NT2/D1 (cell line): Measurements from ENCODE around the gene VAMP5.
A peak's percentile ranks its signal among the peaks of the same experiment; 100 is the strongest.
"Not testable (repeated sequence)": the region's sequence is repeated elsewhere in the genome, so short reads cannot be mapped to it uniquely, and the experiment has no call there.

ENCODE experiments used
- DNase-seq: peaks from one replicate; pipeline ENCODE4 v3.0.0-alpha.2; 2011; ENCODE audit warnings: low read depth, low spot score
- H3K27me3 ChIP-seq: 2 replicates; pipeline ENCODE4 v1.6.0; 2011; ENCODE audit warnings: mild to moderate bottlenecking; ENCODE audit not compliant: insufficient read length, insufficient read depth
- H3K36me3 ChIP-seq: 2 replicates; pipeline ENCODE4 v1.6.1; 2011; ENCODE audit warnings: mild to moderate bottlenecking, low read length, mixed read lengths; ENCODE audit not compliant: insufficient read depth, insufficient read length
- H3K4me1 ChIP-seq: 2 replicates; pipeline ENCODE4 v1.5.1; 2011; ENCODE audit not compliant: insufficient read depth, insufficient read length
- H3K4me3 ChIP-seq: 2 replicates; pipeline ENCODE4 v1.5.1; 2011; ENCODE audit warnings: low read depth; ENCODE audit not compliant: insufficient read length
- H3K9ac ChIP-seq: 2 replicates; pipeline ENCODE4 v1.6.0; 2011; ENCODE audit warnings: low read depth; ENCODE audit not compliant: insufficient read length
- H3K9me3 ChIP-seq: 2 replicates; pipeline ENCODE4 v1.5.1; 2011; ENCODE audit warnings: mild to moderate bottlenecking, low read length; ENCODE audit not compliant: insufficient read depth
- SUZ12 ChIP-seq: IDR thresholded peaks from 2 replicates; pipeline ENCODE4 v1.6.1; 2011; ENCODE audit not compliant: insufficient read length, insufficient read depth; ENCODE audit errors: extremely low read depth
- YY1 ChIP-seq: IDR thresholded peaks from 2 replicates; pipeline ENCODE4 v1.6.1; 2011; ENCODE audit not compliant: insufficient read length, insufficient read depth
- ZNF274 ChIP-seq: IDR thresholded peaks from 2 replicates; pipeline ENCODE4 v1.6.1; 2011; ENCODE audit warnings: mild to moderate bottlenecking, low read depth, low read length

Gene VAMP5

DNA sequence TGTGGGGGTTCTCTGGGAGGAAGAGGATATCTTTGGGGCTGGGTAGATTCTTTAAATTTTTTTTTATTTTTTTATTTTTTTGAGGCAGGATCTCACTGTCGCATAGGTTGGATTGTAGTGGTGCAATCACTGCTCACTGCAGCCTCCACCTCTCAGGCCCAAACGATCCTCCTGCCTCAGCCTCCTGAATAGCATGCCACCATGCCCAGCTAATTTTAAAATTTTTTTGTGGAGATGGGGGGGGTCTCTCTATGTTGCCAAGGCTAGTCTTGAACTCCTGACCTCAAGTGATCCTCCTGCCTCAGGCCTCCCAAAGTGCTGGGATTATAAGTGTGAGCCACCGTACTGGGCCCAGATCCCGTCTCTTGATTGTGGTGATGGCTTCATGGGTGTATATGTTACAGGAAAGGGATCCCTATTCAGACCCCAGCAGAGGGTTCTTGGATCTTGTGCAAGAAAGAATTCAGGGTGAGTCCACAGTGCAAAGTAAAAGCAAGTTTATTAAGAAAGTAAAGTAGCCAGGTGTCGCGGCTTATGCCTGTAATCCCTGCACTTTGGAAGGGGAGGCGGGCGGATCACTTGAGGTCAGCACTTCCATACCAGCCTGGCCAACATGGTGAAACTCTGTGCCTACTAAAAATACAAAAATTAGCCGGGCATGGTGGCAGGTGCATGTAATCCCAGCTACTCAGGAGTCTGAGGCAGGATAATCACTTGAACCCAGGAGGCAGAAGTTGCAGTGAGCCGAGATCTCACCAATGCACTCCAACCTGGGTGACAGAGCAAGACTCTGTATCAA lies 29.7 kb downstream of the VAMP5 start:
- Histone ChIP-seq H3K4me1 (no peaks in the 10 kb centered on the region), H3K9ac (no peak overlapping the region), H3K27me3 (no peaks in the 10 kb centered on the region), H3K9me3 (no peaks in the 10 kb centered on the region), H3K36me3 (peaks cover 24% of the 10 kb centered on the region), H3K4me3 (no peak overlapping the region)
- DNase-seq = no peak
- TF ChIP-seq SUZ12 (no peak), YY1 (no peak), ZNF274 (no peak)

DNA sequence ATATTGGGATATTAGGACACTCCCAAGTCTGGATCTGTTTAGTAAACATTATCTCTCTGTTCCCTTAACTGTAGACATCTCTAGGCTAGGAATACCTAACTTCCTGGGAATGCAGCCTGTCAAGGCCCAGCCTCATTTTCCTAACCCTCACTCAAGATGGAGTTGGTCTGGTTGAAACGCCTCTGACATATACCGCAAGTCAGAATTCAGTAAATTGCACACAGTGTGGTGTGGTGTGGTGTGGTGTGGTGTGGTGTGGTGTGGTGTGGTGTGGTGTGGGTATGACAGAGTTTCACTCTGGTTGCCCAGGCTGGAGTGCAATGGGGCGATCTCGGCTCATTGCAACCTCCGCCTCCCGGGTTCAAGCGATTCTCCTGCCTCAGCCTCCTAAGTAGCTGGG lies 30.5 kb downstream of the VAMP5 start:
- not testable (repeated sequence) for H3K27me3 ChIP-seq, DNase-seq, H3K9me3 ChIP-seq, H3K4me3 ChIP-seq, H3K9ac ChIP-seq, H3K4me1 ChIP-seq
- H3K36me3 ChIP-seq = peaks cover 25% of the 10 kb centered on the region

DNA sequence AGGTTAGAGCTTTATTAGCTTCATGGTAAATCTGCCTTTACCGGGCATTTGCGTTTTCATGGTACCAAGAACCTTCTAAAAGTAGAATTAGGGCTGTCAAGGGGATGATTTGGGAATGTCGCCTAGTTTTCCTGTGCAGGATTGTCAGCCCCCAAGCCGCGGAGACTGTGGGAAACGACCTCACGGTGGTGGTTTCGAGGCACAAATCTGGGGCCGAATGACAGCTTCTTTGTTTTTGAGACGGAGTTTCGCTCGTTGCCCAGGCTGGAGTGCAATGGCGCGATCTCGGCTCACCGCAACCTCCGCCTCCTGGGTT lies 31.1 kb downstream of the VAMP5 start:
- Histone ChIP-seq H3K36me3 (peaks cover 24% of the 10 kb centered on the region), H3K4me3 (no peak overlapping the region), H3K27me3 (no peaks in the 10 kb centered on the region), H3K9me3 (no peaks in the 10 kb centered on the region), H3K4me1 (no peaks in the 10 kb centered on the region), H3K9ac (no peak overlapping the region)
- TF ChIP-seq ZNF274 = no peak
- no peak for TF ChIP-seq SUZ12
- TF ChIP-seq YY1 = no peak
- no peak for DNase-seq

DNA sequence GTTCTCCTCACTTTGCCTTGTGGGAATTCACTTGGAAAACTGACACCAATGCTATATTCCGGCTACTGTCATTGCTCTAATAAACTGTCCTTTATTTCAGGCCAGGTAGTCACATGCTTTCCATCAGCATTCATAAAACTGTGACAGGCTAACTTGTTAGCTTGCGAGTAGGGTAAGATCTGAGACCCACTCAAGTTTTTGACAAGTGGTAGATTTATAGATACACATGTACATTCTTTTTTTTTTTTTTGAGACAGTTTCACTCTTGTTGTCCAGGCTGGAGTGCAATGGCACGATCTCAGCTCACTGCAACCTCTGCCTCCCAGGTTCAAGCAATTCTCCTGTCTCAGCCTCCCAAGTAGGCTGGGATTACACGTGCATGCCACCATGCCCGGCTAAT lies 33.5 kb downstream of the VAMP5 start:
- H3K27me3 ChIP-seq, H3K4me3 ChIP-seq, H3K4me1 ChIP-seq, DNase-seq, H3K9me3 ChIP-seq: not testable (repeated sequence)
- Histone ChIP-seq H3K9ac (peak overlapping the region; percentile 91), H3K36me3 (peaks cover 42% of the 10 kb centered on the region)

DNA sequence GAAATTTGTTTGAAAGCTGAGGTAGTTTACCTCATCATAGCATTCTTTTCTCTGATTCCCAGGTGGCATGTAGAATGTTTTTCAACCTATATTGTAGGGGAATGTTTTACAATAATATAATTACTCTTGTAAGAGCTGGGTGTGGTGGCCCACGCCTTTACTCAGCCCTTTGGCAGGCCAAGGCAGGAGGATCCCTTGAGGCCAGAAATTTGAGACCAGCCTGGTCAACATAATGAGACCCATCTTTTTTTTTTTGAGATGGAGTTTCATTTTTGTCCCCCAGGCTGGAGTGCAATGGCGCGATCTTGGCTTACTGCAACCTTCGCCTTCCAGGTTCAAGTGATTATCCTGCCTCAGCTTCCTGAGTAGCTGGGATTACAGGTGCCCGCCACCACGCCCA lies 35.4 kb downstream of the VAMP5 start:
- Histone ChIP-seq H3K4me3 (no peak overlapping the region), H3K36me3 (peaks cover 60% of the 10 kb centered on the region), H3K9ac (no peak overlapping the region), H3K27me3 (no peaks in the 10 kb centered on the region), H3K9me3 (no peaks in the 10 kb centered on the region), H3K4me1 (no peaks in the 10 kb centered on the region)
- TF ChIP-seq ZNF274 = no peak
- TF ChIP-seq YY1 = no peak
- TF ChIP-seq SUZ12 = no peak
- no peak for DNase-seq

DNA sequence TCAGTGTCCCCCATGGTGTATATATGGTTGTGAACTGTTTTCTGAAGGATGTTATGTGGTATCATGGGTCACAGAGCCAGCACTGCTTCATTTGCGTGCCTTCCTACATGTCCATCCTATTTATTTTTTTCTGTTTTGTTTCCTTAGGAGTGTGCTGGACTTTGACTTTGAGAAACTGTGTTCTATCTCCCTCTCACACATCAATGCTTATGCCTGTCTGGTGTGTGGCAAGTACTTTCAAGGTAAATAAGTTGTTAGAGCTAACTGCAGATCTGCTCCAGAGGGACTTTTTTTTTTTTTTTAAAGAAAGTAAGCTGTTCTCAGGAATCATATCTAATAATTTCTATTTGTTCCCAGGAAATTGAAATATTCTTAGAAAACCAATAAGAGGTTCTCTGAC lies 37.1 kb downstream of the VAMP5 start:
- no peak for DNase-seq
- H3K27me3 ChIP-seq = no peaks in the 10 kb centered on the region
- no peak for TF ChIP-seq ZNF274
- TF ChIP-seq SUZ12 = no peak
- no peak for TF ChIP-seq YY1
- no peaks in the 10 kb centered on the region for H3K4me1 ChIP-seq
- H3K36me3 ChIP-seq = peaks cover 73% of the 10 kb centered on the region
- no peak overlapping the region for H3K9ac ChIP-seq
- H3K4me3 ChIP-seq = no peak overlapping the region
- no peaks in the 10 kb centered on the region for H3K9me3 ChIP-seq

DNA sequence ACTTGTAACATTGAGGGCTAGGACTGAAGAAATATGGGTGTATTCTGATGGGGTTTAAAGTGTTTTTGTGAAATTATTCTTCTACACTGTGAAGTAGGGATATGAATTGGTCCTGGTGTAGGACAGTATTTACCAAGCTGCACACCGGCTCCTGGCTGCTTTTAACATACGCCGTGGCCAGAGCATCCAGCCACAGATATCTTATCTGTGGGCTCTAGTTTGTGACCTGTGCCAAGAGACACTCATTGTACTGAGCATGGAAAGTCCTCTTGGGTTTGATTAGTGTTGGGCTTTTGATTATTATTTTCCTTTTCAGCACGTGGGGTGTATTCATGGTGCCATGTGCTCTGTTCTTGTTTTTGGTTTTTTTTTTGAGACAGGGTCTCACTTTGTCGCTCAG lies 39.8 kb downstream of the VAMP5 start:
- H3K27me3 ChIP-seq = no peaks in the 10 kb centered on the region
- H3K9ac ChIP-seq = no peak overlapping the region
- no peaks in the 10 kb centered on the region for H3K4me1 ChIP-seq
- no peaks in the 10 kb centered on the region for H3K9me3 ChIP-seq
- H3K4me3 ChIP-seq = no peak overlapping the region
- TF ChIP-seq ZNF274 (no peak), SUZ12 (no peak), YY1 (no peak)
- peaks cover 85% of the 10 kb centered on the region for H3K36me3 ChIP-seq
- no peak for DNase-seq

DNA sequence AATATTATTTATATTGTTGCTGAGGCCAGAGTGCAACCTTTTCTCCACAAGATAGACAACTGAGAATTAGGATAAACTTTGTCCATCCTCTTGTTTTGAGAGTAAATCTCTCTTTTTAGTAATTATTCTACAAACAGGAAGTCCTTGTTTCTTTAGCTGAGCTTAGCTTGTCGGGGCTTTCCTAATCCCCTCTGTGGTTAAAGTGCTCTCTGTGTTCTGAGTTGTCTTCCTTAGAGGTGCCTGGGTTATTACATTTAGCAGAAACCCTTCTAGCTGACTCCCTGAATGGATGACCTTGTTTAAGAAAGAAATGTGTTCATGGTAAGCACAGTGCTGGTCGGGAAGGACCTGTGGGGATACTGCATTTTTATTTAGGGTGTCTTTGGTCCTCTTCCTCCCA lies 44.4 kb downstream of the VAMP5 start:
- no peak overlapping the region for H3K9ac ChIP-seq
- no peaks in the 10 kb centered on the region for H3K27me3 ChIP-seq
- peaks cover 81% of the 10 kb centered on the region for H3K36me3 ChIP-seq

More for the DNA sequence above, 44.4 kb downstream of the VAMP5 start:
- Histone ChIP-seq H3K4me1 (no peaks in the 10 kb centered on the region), H3K9me3 (no peaks in the 10 kb centered on the region), H3K4me3 (no peak overlapping the region)
- no peak for DNase-seq
- no peak for TF ChIP-seq SUZ12
- no peak for TF ChIP-seq ZNF274
- no peak for TF ChIP-seq YY1
